Measurements from ENCODE around the gene LDHB.
"Not testable (repeated sequence)": the region's sequence is repeated elsewhere in the genome, so short reads cannot be mapped to it uniquely, and the experiment has no call there.

Gene LDHB

GRCh38 chr12:21657326-21658077 is at the start of gene LDHB:
Gene LDHB (minus strand): TSS chr12:21657842. CDS start chr12:21654671, 3,171 bp downstream.
- DNase-seq (ENCODE audit: low read depth, low spot score), result peak; percentile 87

- no peak for DNase-seq (ENCODE audit: low read depth, low spot score)
Measured at GRCh38 chr12:21704847-21705246, 47.2 kb upstream of the LDHB start.

- DNase-seq (ENCODE audit: low read depth, low spot score), result no peak
Measured at GRCh38 chr12:21699851-21700250, 42.2 kb upstream of the LDHB start.

- no peak for DNase-seq (ENCODE audit: low read depth, low spot score)
Measured at GRCh38 chr12:21697904-21698630, 40.4 kb upstream of the LDHB start.

- no peak for DNase-seq (ENCODE audit: low read depth, low spot score)
Measured at GRCh38 chr12:21696625-21697024, 39.0 kb upstream of the LDHB start.

GRCh38 chr12:21695986-21696385 is 38.3 kb upstream of the LDHB start:
- DNase-seq (ENCODE audit: low read depth, low spot score), result no peak

- no peak for DNase-seq (ENCODE audit: low read depth, low spot score)
Measured at GRCh38 chr12:21694660-21695059, 37.0 kb upstream of the LDHB start.

GRCh38 chr12:21691515-21691914 is 33.9 kb upstream of the LDHB start:
- no peak for DNase-seq (ENCODE audit: low read depth, low spot score)

GRCh38 chr12:21690704-21691368 is 33.2 kb upstream of the LDHB start:
- no peak for DNase-seq (ENCODE audit: low read depth, low spot score)

- DNase-seq (ENCODE audit: low read depth, low spot score), result no peak
Measured at GRCh38 chr12:21683115-21683514, 25.5 kb upstream of the LDHB start.

- DNase-seq (ENCODE audit: low read depth, low spot score), result no peak
Measured at GRCh38 chr12:21678959-21679358, 21.3 kb upstream of the LDHB start.

- no peak for DNase-seq (ENCODE audit: low read depth, low spot score)
Measured at GRCh38 chr12:21677622-21678277, 20.1 kb upstream of the LDHB start.

GRCh38 chr12:21677204-21677603 is 19.6 kb upstream of the LDHB start:
- no peak for DNase-seq (ENCODE audit: low read depth, low spot score)

- no peak for DNase-seq (ENCODE audit: low read depth, low spot score)
Measured at GRCh38 chr12:21676776-21677175, 19.1 kb upstream of the LDHB start.

- DNase-seq (ENCODE audit: low read depth, low spot score), result no peak
Measured at GRCh38 chr12:21675641-21676040, 18.0 kb upstream of the LDHB start.

GRCh38 chr12:21675096-21675495 is 17.5 kb upstream of the LDHB start:
- DNase-seq (ENCODE audit: low read depth, low spot score), result no peak

GRCh38 chr12:21673830-21674552 is 16.3 kb upstream of the LDHB start:
- not testable (repeated sequence) for DNase-seq (ENCODE audit: low read depth, low spot score)

- DNase-seq (ENCODE audit: low read depth, low spot score), result no peak
Measured at GRCh38 chr12:21672146-21672545, 14.5 kb upstream of the LDHB start.

- no peak for DNase-seq (ENCODE audit: low read depth, low spot score)
Measured at GRCh38 chr12:21666722-21667121, 9.1 kb upstream of the LDHB start.

- no peak for DNase-seq (ENCODE audit: low read depth, low spot score)
Measured at GRCh38 chr12:21665816-21666215, 8.2 kb upstream of the LDHB start.

GRCh38 chr12:21662122-21662792 is 4.6 kb upstream of the LDHB start:
- DNase-seq (ENCODE audit: low read depth, low spot score), result no peak
